CD4-positive, alpha-beta T cell (primary cell): ENCODE data around the gene MBTPS1. TPM values are rescaled to one million over a fixed set of nuclear protein-coding genes. Genes with fewer than 3 reads are reported as not detected.
A peak's percentile ranks its signal among the peaks of the same experiment; 100 is the strongest.

ENCODE experiments used
- ATAC-seq: fragments of 200-7000 bp; cut with Tn5 transposase; one replicate; pipeline ENCODE4 v1.10.0; 2022; ENCODE audit warnings: mild to moderate bottlenecking; ENCODE audit not compliant: poor library complexity
- CTCF ChIA-PET: fragments of 350-600 bp; sonication (Branson Sonifier 250); formaldehyde crosslinking; loops from one replicate; lab custom pipeline; 2021; ENCODE audit warnings: antibody characterized with exemption, inconsistent platforms; lab: Charles Lee
- POLR2A ChIA-PET: fragments of 350-600 bp; sonication (Branson Sonifier 250); formaldehyde crosslinking; loops from one replicate; lab custom pipeline; 2021; ENCODE audit warnings: antibody characterized with exemption, inconsistent platforms; lab: Charles Lee
- DNase-seq, 14 experiments: peaks; one replicate each; pipeline ENCODE4 v3.0.0-alpha.2; 2013 to 2020; ENCODE audit warnings: mixed read lengths in 2 of 14
- H3K27ac ChIP-seq, 2 donors: one replicate each; pipeline versions ENCODE4 v1.5.1 to v1.7.0; 2013; ENCODE audit warnings: low read length in 2 of 2, low read depth in 1 of 2, mild to moderate bottlenecking in 1 of 2
- H3K27me3 ChIP-seq, 2 experiments: 1 replicate in 1 of 2; 2 replicates in 1 of 2; pipeline versions ENCODE4 v1.6.1 to v1.7.0; 2013; ENCODE audit warnings: low read length in 2 of 2, control low read depth in 1 of 2, mild to moderate bottlenecking in 1 of 2, moderate library complexity in 1 of 2; ENCODE audit not compliant: insufficient read depth in 2 of 2, control insufficient read depth in 1 of 2
- H3K36me3 ChIP-seq: one replicate; pipeline ENCODE4 v1.6.1; 2013; ENCODE audit warnings: low read length, control low read depth; ENCODE audit not compliant: insufficient read depth
- H3K4me1 ChIP-seq: one replicate; pipeline ENCODE4 v1.6.1; 2013; ENCODE audit warnings: low read length, control low read depth; ENCODE audit not compliant: insufficient read depth
- H3K4me3 ChIP-seq: one replicate; pipeline ENCODE4 v1.5.1; 2013; ENCODE audit warnings: mild to moderate bottlenecking, low read length, moderate library complexity
- H3K9me3 ChIP-seq, 2 experiments: 1 replicate in 1 of 2; 2 replicates in 1 of 2; pipeline versions ENCODE4 v1.6.1 to v1.7.0; 2013; ENCODE audit warnings: low read length in 2 of 2, mild to moderate bottlenecking in 2 of 2, control low read depth in 1 of 2, moderate library complexity in 1 of 2; ENCODE audit not compliant: control insufficient read depth in 1 of 2, insufficient read depth in 1 of 2
- H3K27ac Mint-ChIP-seq: one replicate; pipeline ENCODE4 v1.8.0; 2020; ENCODE audit warnings: mixed read lengths
- H3K27me3 Mint-ChIP-seq: one replicate; pipeline ENCODE4 v1.8.0; 2021; ENCODE audit warnings: mixed read lengths
- H3K36me3 Mint-ChIP-seq: one replicate; pipeline ENCODE4 v1.8.0; 2021; ENCODE audit warnings: low read depth, mixed read lengths
- H3K4me1 Mint-ChIP-seq: one replicate; pipeline ENCODE4 v1.8.0; 2021; ENCODE audit warnings: low read depth, mixed read lengths
- H3K4me3 Mint-ChIP-seq: one replicate; pipeline ENCODE4 v1.8.0; 2020; ENCODE audit warnings: mild to moderate bottlenecking, mixed read lengths
- H3K9me3 Mint-ChIP-seq: one replicate; pipeline ENCODE4 v1.8.0; 2020; ENCODE audit warnings: mixed read lengths
- CTCF ChIP-seq: fragments of 200-600 bp; IDR thresholded peaks from one replicate; pipeline ENCODE4 v1.8.0; 2022; ENCODE audit warnings: antibody characterized with exemption, mild to moderate bottlenecking
- intact Hi-C, 2 experiments: fragments of 100-400 bp; cut with DNase I in 1 of 2; cut with micrococcal nuclease in 1 of 2; formaldehyde crosslinking; loops; one replicate each; pipeline versions ENCODE4 v1.15.1 to v1.9.0; 2023 to 2025; cut with DNase I, micrococcal nuclease
- total RNA-seq, 174 experiments: library from RNA in 2 of 174; stranded (reverse) in 2 of 174; gene quantifications; one replicate each; pipeline ENCODE4 v1.2.3 and lab custom pipeline; 2021 to 2026

MBTPS1 gene
- total RNA-seq, 2 experiments from 2014 or later, result 121 to 122 TPM

- Mint-ChIP-seq H3K9me3 (no peaks in the 10 kb centered on the region), H3K36me3 (peaks cover 93% of the 10 kb centered on the region), H3K27ac (no peak overlapping the region), H3K4me1 (peaks cover 6% of the 10 kb centered on the region), H3K27me3 (no peaks in the 10 kb centered on the region), H3K4me3 (no peak overlapping the region)
- POLR2A ChIA-PET, result no interaction called here
- Histone ChIP-seq H3K27me3 (no peaks in the 10 kb centered on the region), H3K4me3 (no peak overlapping the region), H3K9me3 (no peaks in the 10 kb centered on the region), H3K36me3 (peaks cover 89% of the 10 kb centered on the region), H3K4me1 (no peaks in the 10 kb centered on the region), H3K27ac (no peak overlapping the region)
- CTCF ChIA-PET, result no interaction called here
- no peak for DNase-seq
- TF ChIP-seq CTCF, result no peak
- ATAC-seq, result no peak
- intact Hi-C loops, result no loop called here
These were observed 48.7 kb downstream of the MBTPS1 start for GRCh38 chr16:84068041-84068440.

GRCh38 chr16:84067640-84068039 lies 49.1 kb downstream of the MBTPS1 start:
- TF ChIP-seq CTCF, result no peak
- DNase-seq, result no peak
- H3K4me3 Mint-ChIP-seq, result no peak overlapping the region
- POLR2A ChIA-PET, result no interaction called here
- no peak for ATAC-seq
- no peak overlapping the region for H3K4me3 ChIP-seq
- no peak overlapping the region for H3K27ac Mint-ChIP-seq
- H3K4me1 Mint-ChIP-seq, result peaks cover 6% of the 10 kb centered on the region
- H3K4me1 ChIP-seq, result no peaks in the 10 kb centered on the region
- CTCF ChIA-PET, result no interaction called here
- H3K27ac ChIP-seq, result no peak overlapping the region
- peaks cover 96% of the 10 kb centered on the region for H3K36me3 Mint-ChIP-seq
- no peaks in the 10 kb centered on the region for H3K27me3 ChIP-seq
- peaks cover 94% of the 10 kb centered on the region for H3K36me3 ChIP-seq
- intact Hi-C loops, result no loop called here
- no peaks in the 10 kb centered on the region for H3K9me3 ChIP-seq
- H3K9me3 Mint-ChIP-seq, result no peaks in the 10 kb centered on the region
- no peaks in the 10 kb centered on the region for H3K27me3 Mint-ChIP-seq

GRCh38 chr16:84065536-84066132 lies 51.1 kb downstream of the MBTPS1 start:
- CTCF ChIA-PET, result interaction anchor here (0.6 to 1.5 kb wide), 4 partner anchors 12 to 155 kb away, joined by 3 to 5 read pairs (median 4); partner anchors contain the start of gene TAF1C
- peak; percentile 58 for TF ChIP-seq CTCF
- Histone ChIP-seq H3K36me3 (peaks cover 97% of the 10 kb centered on the region), H3K27ac (no peak overlapping the region), H3K4me1 (no peaks in the 10 kb centered on the region), H3K9me3 (no peaks in the 10 kb centered on the region), H3K27me3 (no peaks in the 10 kb centered on the region), H3K4me3 (no peak overlapping the region)
- POLR2A ChIA-PET, result no interaction called here
- Mint-ChIP-seq H3K4me1 (peaks cover 6% of the 10 kb centered on the region), H3K4me3 (no peak overlapping the region), H3K9me3 (no peaks in the 10 kb centered on the region), H3K27me3 (no peaks in the 10 kb centered on the region), H3K27ac (no peak overlapping the region), H3K36me3 (peaks cover 94% of the 10 kb centered on the region)
- peak; percentile 47 for ATAC-seq
- peak in 4 of 14 experiments; percentile 31 to 55 (median 44) for DNase-seq
- intact Hi-C loops, result loop anchor here (1.0 to 2.0 kb wide), 3 partner anchors 109 to 239 kb away; no protein-coding TSS in a partner anchor
